ENCODE results near the gene CCDC6. TPM values are rescaled to one million over a fixed set of nuclear protein-coding genes. Genes with fewer than 3 reads are reported as not detected.

CCDC6 gene
- total and polyA plus RNA-seq, 9 of the 15 experiments (the other 6 are each of a cell fraction or from before 2014, with no cell fraction given): 10.4 to 41.0 (median 20.9) TPM

DNA sequence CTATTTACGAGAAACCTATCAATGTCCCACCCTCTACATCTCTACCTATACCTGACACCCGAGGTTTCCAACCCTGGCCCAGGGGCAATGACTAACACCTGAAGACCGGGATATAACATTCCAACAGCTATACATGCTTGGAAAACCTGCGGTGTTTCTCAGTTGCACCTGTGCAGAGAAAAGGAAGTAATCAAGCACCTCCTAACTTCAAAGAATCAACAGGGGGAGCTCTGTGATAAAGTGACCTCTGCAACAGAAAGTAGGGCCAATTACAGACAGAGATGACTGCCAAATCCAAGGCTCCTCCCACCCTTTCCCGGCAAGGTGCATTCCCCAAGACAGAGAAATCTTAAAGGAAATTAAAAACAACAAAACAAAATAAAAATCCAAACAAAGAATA, 41.3 kb downstream of the CCDC6 start:
- DNase-seq (ENCODE audit: extremely low read depth in 1 of 4, low spot score in 3 of 4) (peak; percentile 55 to 70 (median 58)), FAIRE-seq (peak; percentile 69), ATAC-seq (peak; percentile 89)
- BruUV-seq (replicated peaks): no TSS peak
- Histone ChIP-seq H3K36me3 (ENCODE audit: control insufficient read depth, insufficient read depth, low read length) (no peaks in the 10 kb centered on the region), H3K4me1 (replicated peaks in 1 of 2; ENCODE audit: control insufficient read depth in 2 of 2, insufficient read depth in 2 of 2, low read length in 2 of 2) (peaks cover 3 to 25% of the 10 kb centered on the region in 2 experiments; a peak in 3 of 5 replicates), H3K9me1 (ENCODE audit: control insufficient read depth, insufficient read depth, low read length) (peaks cover 6% of the 10 kb centered on the region), H3K27me3 (ENCODE audit: control insufficient read depth in 2 of 2, insufficient read depth in 2 of 2, low read length in 2 of 2) (no peaks in the 10 kb centered on the region), H3K9me3 (replicated peaks; ENCODE audit: control insufficient read depth, insufficient read depth, low read depth, low read length) (no peaks in the 10 kb centered on the region), H3K4me2 (ENCODE audit: insufficient read depth, low read length) (no peak overlapping the region), H2AFZ (ENCODE audit: low read depth, low read length) (no peak overlapping the region), H3K27ac (ENCODE audit: extremely low read depth, low read depth, low read length) (no peak overlapping the region), H3K9ac (ENCODE audit: insufficient read depth in 1 of 2, low read depth in 2 of 2, low read length in 2 of 2) (no peak overlapping the region), H4K20me1 (replicated peaks; ENCODE audit: control insufficient read depth, insufficient read depth, low read length) (peaks cover 19% of the 10 kb centered on the region; the same call in 1 of the 2 replicates), H3K79me2 (ENCODE audit: control insufficient read depth, insufficient read depth, low read length) (peaks cover 86% of the 10 kb centered on the region), H3K4me3 (no peak overlapping the region)
- 19% methylated on average over 5 of the region's 5 CpGs for WGBS (ENCODE audit: insufficient coverage, low coverage, missing lambda C conversion rate)
- POLR2A ChIA-PET: interaction anchor here (1.0 to 2.4 kb wide), 7 partner anchors 8 to 94 kb away, joined by 3 to 11 read pairs (median 5); partner anchors contain the start of gene CCDC6
- intact Hi-C loops (cut with micrococcal nuclease) (loop anchor here (1.0 to 10.0 kb wide), 3 partner anchors 41 to 340 kb away; partner anchors contain the start of gene CCDC6), in situ Hi-C loops (cut with MboI) (no loop called here)
- CTCF ChIA-PET (ENCODE audit: low intra/inter-chr PET ratio): interaction anchor here (0.7 to 1.4 kb wide), 3 partner anchors 42 to 577 kb away, joined by 3 to 8 read pairs (median 3); no protein-coding TSS in a partner anchor
- TF ChIP-seq NONO (IDR thresholded peaks at IDR 0.05; ENCODE audit: low read depth in 2 of 2, low read length in 1 of 2): no peak
- peak; percentile 26; the same call in 1 of the 2 replicates for TF ChIP-seq RB1 (IDR thresholded peaks at IDR 0.05; ENCODE audit: low read depth)
- TF ChIP-seq JUND (IDR thresholded peaks at IDR 0.05; ENCODE audit: borderline replicate concordance, low read depth, low read length): peak; percentile 18; the same call in 1 of the 2 replicates
- no peak for TF ChIP-seq JUND (tag; IDR thresholded peaks at IDR 0.05; ENCODE audit: borderline replicate concordance, low read depth, low read length)
- TF ChIP-seq BRF1 (IDR thresholded peaks at IDR 0.05; ENCODE audit: borderline replicate concordance, extremely low read depth, insufficient read length): no peak
- no peak for TF ChIP-seq HNRNPH1 (optimal IDR thresholded peaks at IDR 0.05; ENCODE audit: low read depth, low read length)
- TF ChIP-seq, protein P1, sequence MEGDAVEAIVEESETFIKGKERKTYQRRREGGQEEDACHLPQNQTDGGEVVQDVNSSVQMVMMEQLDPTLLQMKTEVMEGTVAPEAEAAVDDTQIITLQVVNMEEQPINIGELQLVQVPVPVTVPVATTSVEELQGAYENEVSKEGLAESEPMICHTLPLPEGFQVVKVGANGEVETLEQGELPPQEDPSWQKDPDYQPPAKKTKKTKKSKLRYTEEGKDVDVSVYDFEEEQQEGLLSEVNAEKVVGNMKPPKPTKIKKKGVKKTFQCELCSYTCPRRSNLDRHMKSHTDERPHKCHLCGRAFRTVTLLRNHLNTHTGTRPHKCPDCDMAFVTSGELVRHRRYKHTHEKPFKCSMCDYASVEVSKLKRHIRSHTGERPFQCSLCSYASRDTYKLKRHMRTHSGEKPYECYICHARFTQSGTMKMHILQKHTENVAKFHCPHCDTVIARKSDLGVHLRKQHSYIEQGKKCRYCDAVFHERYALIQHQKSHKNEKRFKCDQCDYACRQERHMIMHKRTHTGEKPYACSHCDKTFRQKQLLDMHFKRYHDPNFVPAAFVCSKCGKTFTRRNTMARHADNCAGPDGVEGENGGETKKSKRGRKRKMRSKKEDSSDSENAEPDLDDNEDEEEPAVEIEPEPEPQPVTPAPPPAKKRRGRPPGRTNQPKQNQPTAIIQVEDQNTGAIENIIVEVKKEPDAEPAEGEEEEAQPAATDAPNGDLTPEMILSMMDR (IDR thresholded peaks at IDR 0.05 in 2 of 3, conservative IDR thresholded peaks at IDR 0.05 in 1 of 3; ENCODE audit: insufficient read depth in 2 of 3, low read depth in 1 of 3, low read length in 3 of 3): peak; percentile 63 to 88 (median 64)
- TF ChIP-seq, protein P2, sequence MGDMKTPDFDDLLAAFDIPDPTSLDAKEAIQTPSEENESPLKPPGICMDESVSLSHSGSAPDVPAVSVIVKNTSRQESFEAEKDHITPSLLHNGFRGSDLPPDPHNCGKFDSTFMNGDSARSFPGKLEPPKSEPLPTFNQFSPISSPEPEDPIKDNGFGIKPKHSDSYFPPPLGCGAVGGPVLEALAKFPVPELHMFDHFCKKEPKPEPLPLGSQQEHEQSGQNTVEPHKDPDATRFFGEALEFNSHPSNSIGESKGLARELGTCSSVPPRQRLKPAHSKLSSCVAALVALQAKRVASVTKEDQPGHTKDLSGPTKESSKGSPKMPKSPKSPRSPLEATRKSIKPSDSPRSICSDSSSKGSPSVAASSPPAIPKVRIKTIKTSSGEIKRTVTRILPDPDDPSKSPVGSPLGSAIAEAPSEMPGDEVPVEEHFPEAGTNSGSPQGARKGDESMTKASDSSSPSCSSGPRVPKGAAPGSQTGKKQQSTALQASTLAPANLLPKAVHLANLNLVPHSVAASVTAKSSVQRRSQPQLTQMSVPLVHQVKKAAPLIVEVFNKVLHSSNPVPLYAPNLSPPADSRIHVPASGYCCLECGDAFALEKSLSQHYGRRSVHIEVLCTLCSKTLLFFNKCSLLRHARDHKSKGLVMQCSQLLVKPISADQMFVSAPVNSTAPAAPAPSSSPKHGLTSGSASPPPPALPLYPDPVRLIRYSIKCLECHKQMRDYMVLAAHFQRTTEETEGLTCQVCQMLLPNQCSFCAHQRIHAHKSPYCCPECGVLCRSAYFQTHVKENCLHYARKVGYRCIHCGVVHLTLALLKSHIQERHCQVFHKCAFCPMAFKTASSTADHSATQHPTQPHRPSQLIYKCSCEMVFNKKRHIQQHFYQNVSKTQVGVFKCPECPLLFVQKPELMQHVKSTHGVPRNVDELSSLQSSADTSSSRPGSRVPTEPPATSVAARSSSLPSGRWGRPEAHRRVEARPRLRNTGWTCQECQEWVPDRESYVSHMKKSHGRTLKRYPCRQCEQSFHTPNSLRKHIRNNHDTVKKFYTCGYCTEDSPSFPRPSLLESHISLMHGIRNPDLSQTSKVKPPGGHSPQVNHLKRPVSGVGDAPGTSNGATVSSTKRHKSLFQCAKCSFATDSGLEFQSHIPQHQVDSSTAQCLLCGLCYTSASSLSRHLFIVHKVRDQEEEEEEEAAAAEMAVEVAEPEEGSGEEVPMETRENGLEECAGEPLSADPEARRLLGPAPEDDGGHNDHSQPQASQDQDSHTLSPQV (IDR thresholded peaks at IDR 0.05): no peak
- peak; percentile 73 to 90 for TF ChIP-seq RAD21 (CRISPR knock-in tag; conservative IDR thresholded peaks at IDR 0.05 in 1 of 2, IDR thresholded peaks at IDR 0.05 in 1 of 2)
